GM18867 (cell line): ENCODE data around the gene MMP20.

ENCODE experiments used
- ATAC-seq: cut with Tn5 transposase; IDR thresholded peaks from one replicate; pipeline ENCODE4 v1.9.1; 2021; ENCODE audit warnings: mild to moderate bottlenecking, moderate library complexity; ENCODE audit not compliant: unreplicated experiment

Gene MMP20

GRCh38 chr11:102592634-102593581, 32.2 kb downstream of the MMP20 start:
- ATAC-seq: peak; percentile 38

GRCh38 chr11:102592131-102592530, 33.0 kb downstream of the MMP20 start:
- ATAC-seq: no peak

- ATAC-seq: no peak
Observed at GRCh38 chr11:102591160-102591718, 33.9 kb downstream of the MMP20 start.

- ATAC-seq: no peak
Observed at GRCh38 chr11:102590276-102591049, 34.7 kb downstream of the MMP20 start.

DNA sequence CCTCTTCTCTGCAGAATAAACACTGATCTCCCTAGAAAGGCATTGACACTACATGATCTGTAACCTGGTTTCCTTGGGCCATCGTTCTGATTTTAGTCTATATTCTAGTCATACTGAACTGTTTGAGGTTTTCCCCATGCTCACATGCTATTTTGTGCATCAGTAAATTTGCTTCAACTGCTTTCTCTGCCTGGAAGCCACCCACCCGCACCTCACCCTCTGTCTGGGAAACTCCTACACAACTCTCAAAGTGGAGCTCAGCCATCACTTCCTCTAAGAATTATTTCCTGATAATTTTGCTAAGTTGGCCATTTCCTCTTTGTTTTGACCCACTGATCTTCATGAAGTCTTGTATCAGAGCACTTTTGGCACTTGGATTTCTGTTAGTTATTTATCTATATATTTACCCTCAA, 36.1 kb downstream of the MMP20 start:
- peak; percentile 60 for ATAC-seq

- no peak for ATAC-seq
Observed at GRCh38 chr11:102587722-102588121, 37.4 kb downstream of the MMP20 start.

DNA sequence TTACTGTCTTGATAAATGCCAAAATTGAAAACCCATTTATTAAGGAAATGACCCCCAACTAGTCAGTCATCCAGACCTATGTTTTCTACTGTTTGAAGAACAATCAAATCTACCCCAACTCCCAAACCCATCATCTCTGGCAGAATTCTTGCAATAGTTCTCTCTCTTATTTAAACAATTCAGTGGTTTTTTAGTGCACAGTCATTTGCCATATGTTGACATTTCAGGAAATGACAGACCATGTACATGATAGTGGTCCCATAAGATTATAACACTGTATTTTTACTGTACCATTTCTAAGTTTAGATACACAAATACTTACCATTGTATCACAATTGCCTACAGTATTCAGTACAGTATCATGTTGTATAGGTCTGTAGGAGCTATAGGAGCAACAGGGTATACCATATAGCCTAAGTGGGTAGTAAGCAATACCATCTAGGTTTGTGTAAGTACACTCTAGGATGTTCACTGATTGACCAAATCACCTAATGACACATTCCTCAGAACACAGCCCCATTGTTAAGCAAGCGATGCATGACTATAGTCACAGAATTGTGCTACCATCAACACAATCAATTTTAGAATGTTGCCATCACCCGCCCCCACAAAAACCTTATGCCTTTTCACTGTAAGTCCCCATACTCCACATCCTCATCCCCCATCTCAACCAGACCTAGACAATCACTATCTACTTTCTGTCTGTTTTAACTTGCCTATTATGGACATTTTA, 41.8 kb downstream of the MMP20 start:
- ATAC-seq: no peak

DNA sequence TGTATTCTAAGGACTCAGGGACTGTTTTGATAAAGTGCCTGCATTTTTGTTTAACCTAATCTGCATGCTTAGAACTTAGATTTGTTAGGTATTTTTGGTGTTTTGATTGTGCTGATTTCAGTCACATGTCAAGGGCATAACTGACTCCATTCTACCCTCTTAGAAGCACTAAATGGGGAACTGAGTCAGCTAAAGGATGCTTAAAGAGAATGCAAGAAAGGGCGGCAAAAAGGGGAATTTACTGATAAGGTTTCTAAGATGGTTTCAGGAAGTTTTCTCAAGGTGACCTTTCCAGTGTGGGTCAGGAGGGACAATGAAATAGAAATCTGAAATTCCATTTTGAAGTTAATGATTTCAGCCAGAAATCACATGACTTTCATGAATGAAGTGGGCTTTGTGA, 43.0 kb downstream of the MMP20 start:
- ATAC-seq: no peak

DNA sequence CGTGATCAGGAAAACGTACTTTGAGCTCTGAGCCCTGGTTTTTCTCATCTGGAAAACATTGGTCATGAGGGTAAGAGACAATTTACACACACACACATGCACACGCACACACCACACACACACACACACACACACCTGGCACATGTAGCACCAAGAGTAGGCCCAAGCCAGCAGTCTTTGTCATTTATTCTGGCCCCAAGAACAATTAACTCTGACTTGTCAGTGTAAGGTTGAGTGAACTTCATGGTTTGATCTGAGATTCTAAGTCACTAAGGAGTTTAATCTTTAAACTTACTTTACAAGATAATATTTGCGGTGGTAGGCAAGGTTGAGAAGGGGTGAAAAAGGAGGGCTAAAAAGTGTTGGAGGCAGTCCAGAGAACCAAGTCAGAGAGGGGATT, 44.1 kb downstream of the MMP20 start:
- ATAC-seq: no peak

GRCh38 chr11:102580185-102580951, 44.8 kb downstream of the MMP20 start:
- no peak for ATAC-seq

- ATAC-seq: no peak
Observed at GRCh38 chr11:102577723-102578122, 47.4 kb downstream of the MMP20 start.

GRCh38 chr11:102577182-102577581, 48.0 kb downstream of the MMP20 start:
- ATAC-seq: no peak

- ATAC-seq: no peak
Observed at GRCh38 chr11:102576350-102576749, 48.8 kb downstream of the MMP20 start.

GRCh38 chr11:102575012-102575411, 50.1 kb downstream of the MMP20 start:
- ATAC-seq: no peak

- no peak for ATAC-seq
Observed at GRCh38 chr11:102573851-102574250, 51.3 kb downstream of the MMP20 start.

DNA sequence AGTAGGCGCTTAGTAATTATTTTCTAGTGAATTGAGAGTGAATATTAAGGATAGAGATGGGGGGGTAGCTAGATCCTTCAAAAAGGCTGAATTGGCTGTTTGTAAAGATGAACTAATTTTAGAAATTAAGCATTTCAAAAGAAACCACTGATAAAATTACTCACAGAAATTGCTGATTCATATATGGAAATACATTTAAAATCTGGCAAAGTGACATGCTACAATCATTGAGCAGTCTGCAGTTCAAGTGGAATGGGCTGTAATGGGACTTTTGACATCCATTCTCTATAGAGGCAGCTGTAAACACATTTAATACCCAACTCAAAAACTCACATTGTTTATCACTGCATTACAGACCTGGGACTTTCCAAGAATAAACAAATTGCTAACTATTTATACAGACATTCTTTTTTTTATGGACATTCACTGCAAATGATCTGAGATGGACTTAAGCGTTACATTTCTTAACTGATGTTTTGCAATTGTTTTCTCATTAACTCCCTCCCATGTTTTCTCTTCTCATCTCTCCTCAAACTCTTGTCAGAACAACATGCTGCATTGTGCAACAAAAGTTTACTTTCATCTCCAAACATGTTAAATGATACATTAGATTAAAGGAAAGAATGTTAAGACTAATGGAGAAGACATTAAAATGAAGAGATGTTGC, 52.4 kb downstream of the MMP20 start:
- ATAC-seq: no peak

DNA sequence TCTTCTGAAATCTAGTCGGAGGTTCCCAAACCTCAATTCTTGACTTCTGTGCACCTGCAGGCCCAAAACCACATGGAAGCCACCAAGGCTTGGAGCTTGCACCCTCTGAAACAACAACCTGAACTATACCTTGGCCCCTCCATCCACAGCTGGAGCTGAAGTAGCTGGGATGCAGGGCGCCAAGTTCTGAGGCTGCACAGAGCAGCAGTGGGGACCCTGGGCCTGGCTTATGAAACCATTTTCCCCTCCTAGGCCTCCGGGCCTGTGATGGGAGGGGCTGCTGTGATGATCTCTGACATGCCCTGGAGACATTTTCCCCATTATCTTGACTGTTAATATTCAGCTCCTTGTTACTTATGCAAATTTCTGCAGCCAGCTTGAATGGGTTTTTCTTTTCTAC, 56.3 kb downstream of the MMP20 start:
- ATAC-seq: no peak

- no peak for ATAC-seq
Observed at GRCh38 chr11:102566112-102566511, 59.0 kb downstream of the MMP20 start.

- peak; percentile 63 for ATAC-seq
Observed at GRCh38 chr11:102564110-102564509, 61.0 kb downstream of the MMP20 start.

DNA sequence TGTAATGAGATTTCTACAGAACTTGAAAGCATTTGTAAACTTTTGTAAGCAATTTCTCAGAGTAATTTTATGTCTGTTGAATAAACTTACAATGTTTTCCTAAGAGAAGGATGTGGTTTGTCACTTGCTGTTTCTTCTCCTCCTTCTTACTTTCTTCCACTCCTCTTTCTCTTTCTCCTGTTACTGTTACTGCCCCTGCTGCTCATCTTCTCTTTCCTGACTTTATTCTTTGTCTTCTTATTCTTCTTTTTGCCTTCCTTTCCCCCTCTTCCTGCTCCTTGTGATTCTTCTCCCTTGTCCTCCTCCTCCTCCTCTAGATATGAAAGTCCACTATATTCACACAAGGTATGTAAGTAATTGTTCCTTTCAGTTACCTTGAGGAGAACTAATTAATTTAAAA, 63.5 kb downstream of the MMP20 start:
- ATAC-seq: no peak
